Testis (tissue), 3 donors: ENCODE measurements around the gene DNM3. TPM values are rescaled to one million over a fixed set of nuclear protein-coding genes. Genes with fewer than 3 reads are reported as not detected.
A peak's percentile ranks its signal among the peaks of the same experiment; 100 is the strongest.

Source experiments
- DNase-seq: peaks from one replicate; pipeline ENCODE4 v3.0.0-alpha.2; 2019
- H3K27ac ChIP-seq, 2 donors: fragments of 200-600 bp; sonication (generic); one replicate each; pipeline ENCODE4 v1.5.1; 2019
- H3K27me3 ChIP-seq: fragments of 200-600 bp; sonication (generic); one replicate; pipeline ENCODE4 v1.5.1; 2019
- H3K36me3 ChIP-seq: fragments of 200-600 bp; sonication (generic); one replicate; pipeline ENCODE4 v1.5.1; 2017; ENCODE audit warnings: low read depth; ENCODE audit errors: missing control alignments
- H3K4me1 ChIP-seq: fragments of 200-600 bp; sonication (generic); one replicate; pipeline ENCODE4 v1.5.1; 2019
- H3K4me3 ChIP-seq, 2 donors: fragments of 200-600 bp; sonication (generic); one replicate each; pipeline ENCODE4 v1.5.1; 2017 to 2019
- H3K9me3 ChIP-seq: fragments of 200-600 bp; sonication (generic); one replicate; pipeline ENCODE4 v1.5.1; 2017
- CTCF ChIP-seq, 3 experiments: fragments of 450-650 bp in 2 of 3; fragments of 200-600 bp in 1 of 3; sonication (generic) in 1 of 3; IDR thresholded peaks; one replicate each; pipeline ENCODE4 v1.5.1; 2016 to 2019; ENCODE audit warnings: antibody characterized with exemption in 3 of 3, mild to moderate bottlenecking in 2 of 3, moderate library complexity in 1 of 3
- POLR2A ChIP-seq: fragments of 450-650 bp; IDR thresholded peaks from one replicate; pipeline ENCODE4 v1.6.1; 2017; ENCODE audit warnings: antibody characterized with exemption, mild to moderate bottlenecking, moderate library complexity
- WGBS, 2 donors: methylation state at CpG; one replicate each; pipeline ENCODE4 v1.1.5; 2018; 5-methylcytosine and 5-hydroxymethylcytosine counted together
- intact Hi-C: fragments of 100-400 bp; cut with DNase I; formaldehyde crosslinking; loops from one replicate; pipeline ENCODE4 v1.15.1; 2023; ENCODE audit warnings: low total_unique reads
- polyA plus RNA-seq: library from polyadenylated mRNA; stranded (reverse); fragments of 350-450 nt; fragmentation: Illumina TruSeq; extraction: RNeasy Lipid Tissue Mini Kit (QIAGEN cat#74804); gene quantifications from one replicate; pipeline ENCODE4 v1.2.3, GENCODE V29; 2014; ENCODE audit warnings: low read depth, low replicate concordance; ENCODE audit not compliant: insufficient read depth
- total RNA-seq, 2 donors: library from RNA; depleted of rRNA; stranded (reverse); fragments of >200 nt; gene quantifications; one replicate each; pipeline ENCODE4 v1.2.3, GENCODE V29; 2016

DNM3 gene
- total and polyA plus RNA-seq, 3 donors from 2014 or later: 4.9 to 10.2 (median 8.4) TPM

GRCh38 chr1:172177849-172178248 is 336.6 kb downstream of the DNM3 start:
- Histone ChIP-seq H3K27me3 (no peaks in the 10 kb centered on the region), H3K4me3 (no peak overlapping the region), H3K4me1 (no peaks in the 10 kb centered on the region), H3K36me3 (no peaks in the 10 kb centered on the region), H3K27ac (no peak overlapping the region), H3K9me3 (no peaks in the 10 kb centered on the region)
- intact Hi-C loops: no loop called here
- WGBS, 2 donors: 97 to 98% methylated on average over 2 of the region's 2 CpGs
- no peak for DNase-seq
- TF ChIP-seq POLR2A (no peak), CTCF (IDR thresholded peaks at IDR 0.05) (no peak)

GRCh38 chr1:172178886-172179285 is 337.6 kb downstream of the DNM3 start:
- no peak overlapping the region for H3K4me3 ChIP-seq
- TF ChIP-seq CTCF (IDR thresholded peaks at IDR 0.05) (no peak), POLR2A (no peak)
- no peaks in the 10 kb centered on the region for H3K9me3 ChIP-seq
- WGBS, 2 donors: 95% methylated on average over 2 of the region's 2 CpGs
- no peaks in the 10 kb centered on the region for H3K27me3 ChIP-seq
- H3K36me3 ChIP-seq: no peaks in the 10 kb centered on the region
- no peaks in the 10 kb centered on the region for H3K4me1 ChIP-seq
- H3K27ac ChIP-seq: no peak overlapping the region
- no peak for DNase-seq
- intact Hi-C loops: no loop called here

GRCh38 chr1:172179918-172180317 is 338.6 kb downstream of the DNM3 start:
- DNase-seq: no peak
- Histone ChIP-seq H3K27me3 (no peaks in the 10 kb centered on the region), H3K9me3 (no peaks in the 10 kb centered on the region), H3K27ac (no peak overlapping the region), H3K36me3 (no peaks in the 10 kb centered on the region), H3K4me1 (no peaks in the 10 kb centered on the region), H3K4me3 (no peak overlapping the region)
- 53 to 59% methylated on average over 3 of the region's 3 CpGs for WGBS, 2 donors
- TF ChIP-seq POLR2A (no peak), CTCF (IDR thresholded peaks at IDR 0.05) (no peak)
- intact Hi-C loops: no loop called here

- WGBS, 2 donors: 37 to 46% methylated on average over 4 of the region's 4 CpGs
- no peaks in the 10 kb centered on the region for H3K27me3 ChIP-seq
- TF ChIP-seq POLR2A: no peak
- TF ChIP-seq CTCF (IDR thresholded peaks at IDR 0.05): no peak
- H3K27ac ChIP-seq: peak overlapping the region; percentile 2 to 84
- H3K36me3 ChIP-seq: no peaks in the 10 kb centered on the region
- H3K4me1 ChIP-seq: no peaks in the 10 kb centered on the region
- no peak overlapping the region for H3K4me3 ChIP-seq
- intact Hi-C loops: no loop called here
- H3K9me3 ChIP-seq: no peaks in the 10 kb centered on the region
- peak; percentile 41 for DNase-seq
Measured at GRCh38 chr1:172180501-172181285, 339.4 kb downstream of the DNM3 start.
